Astrocyte (in vitro differentiated cells and primary cell): Measurements from ENCODE around the gene MARCHF10. TPM values are rescaled to one million over a fixed set of nuclear protein-coding genes. Genes with fewer than 3 reads are reported as not detected.

Source experiments
- DNase-seq: peaks from one replicate; pipeline ENCODE4 v3.0.0-alpha.2; 2010; ENCODE audit warnings: low read depth
- FAIRE-seq: peaks from 2 replicates; lab custom pipeline; 2011; peaks lifted over from hg19 to GRCh38; lab: Jason Lieb, UNC
- H2AFZ ChIP-seq: 2 replicates; pipeline ENCODE4 v1.6.0; 2012; ENCODE audit warnings: low read depth, low read length, inconsistent platforms
- H3K27ac ChIP-seq: 2 replicates; pipeline ENCODE4 v1.5.1; 2011; ENCODE audit warnings: low read depth, low read length, inconsistent platforms
- H3K27me3 ChIP-seq: 2 replicates; pipeline ENCODE4 v1.6.0; 2011; ENCODE audit warnings: low read length, inconsistent platforms; ENCODE audit not compliant: insufficient read depth
- H3K36me3 ChIP-seq: 2 replicates; pipeline ENCODE4 v1.5.1; 2011; ENCODE audit warnings: low read length, inconsistent platforms; ENCODE audit not compliant: insufficient read depth
- H3K4me1 ChIP-seq: 2 replicates; pipeline ENCODE4 v1.5.1; 2011; ENCODE audit warnings: low read length, inconsistent platforms; ENCODE audit not compliant: insufficient read depth
- H3K4me2 ChIP-seq: 2 replicates; pipeline ENCODE4 v1.6.0; 2012; ENCODE audit warnings: low read length, inconsistent platforms
- H3K4me3 ChIP-seq: 2 replicates; pipeline ENCODE4 v1.5.1; 2011; ENCODE audit warnings: low read depth, mild to moderate bottlenecking, low read length, inconsistent platforms; ENCODE audit not compliant: insufficient read depth
- H3K79me2 ChIP-seq: 2 replicates; pipeline ENCODE4 v1.6.0; 2012; ENCODE audit warnings: mild to moderate bottlenecking, low read length, inconsistent platforms; ENCODE audit not compliant: insufficient read depth
- H3K9ac ChIP-seq: 2 replicates; pipeline ENCODE4 v1.6.0; 2012; ENCODE audit warnings: mild to moderate bottlenecking, low read length, inconsistent platforms
- H3K9me3 ChIP-seq: 2 replicates; pipeline ENCODE4 v1.5.1; 2012; ENCODE audit warnings: low read depth, mild to moderate bottlenecking, low read length, inconsistent platforms; ENCODE audit not compliant: insufficient read depth
- H4K20me1 ChIP-seq: 2 replicates; pipeline ENCODE4 v1.6.0; 2012; ENCODE audit warnings: low read length, inconsistent platforms; ENCODE audit not compliant: insufficient read depth
- H3K27ac Mint-ChIP-seq: one replicate; pipeline ENCODE4 v1.8.0; 2021; ENCODE audit warnings: mild to moderate bottlenecking, mixed read lengths; ENCODE audit not compliant: unreplicated experiment
- H3K27me3 Mint-ChIP-seq: one replicate; pipeline ENCODE4 v1.8.0; 2021; ENCODE audit warnings: low read depth, mixed read lengths; ENCODE audit not compliant: unreplicated experiment
- H3K36me3 Mint-ChIP-seq: one replicate; pipeline ENCODE4 v1.8.0; 2021; ENCODE audit warnings: low read depth, mixed read lengths; ENCODE audit not compliant: unreplicated experiment
- H3K4me1 Mint-ChIP-seq: one replicate; pipeline ENCODE4 v1.8.0; 2021; ENCODE audit warnings: low read depth, mixed read lengths; ENCODE audit not compliant: unreplicated experiment
- H3K4me3 Mint-ChIP-seq: one replicate; pipeline ENCODE4 v1.8.0; 2021; ENCODE audit warnings: mild to moderate bottlenecking, moderate library complexity, mixed read lengths; ENCODE audit not compliant: unreplicated experiment
- H3K9me3 Mint-ChIP-seq: one replicate; pipeline ENCODE4 v1.8.0; 2021; ENCODE audit warnings: mild to moderate bottlenecking, mixed read lengths; ENCODE audit not compliant: unreplicated experiment
- CTCF ChIP-seq: IDR thresholded peaks from 2 replicates; pipeline ENCODE4 v1.5.1; 2011; ENCODE audit warnings: low read depth, mild to moderate bottlenecking, inconsistent platforms, low read length, moderate library complexity; ENCODE audit not compliant: insufficient read depth
- EZH2 ChIP-seq: IDR thresholded peaks from 2 replicates; pipeline ENCODE4 v1.6.1; 2012; ENCODE audit warnings: mild to moderate bottlenecking, low read length, inconsistent platforms; ENCODE audit not compliant: insufficient read depth
- total RNA-seq: library from RNA; stranded (reverse); gene quantifications from 2 replicates; pipeline ENCODE4 v1.2.1, GENCODE V29; 2021

MARCHF10 gene
- total RNA-seq, 1 donor from 2014 or later = not detected

GRCh38 chr17:62675260-62675659 lies 132.9 kb downstream of the MARCHF10 start:
- no peak for FAIRE-seq
- Histone ChIP-seq H3K79me2 (peaks cover 11% of the 10 kb centered on the region), H3K27ac (no peak overlapping the region), H2AFZ (no peak overlapping the region), H4K20me1 (peaks cover 62% of the 10 kb centered on the region), H3K4me1 (no peaks in the 10 kb centered on the region), H3K4me2 (no peak overlapping the region), H3K9me3 (no peaks in the 10 kb centered on the region), H3K4me3 (no peak overlapping the region), H3K9ac (no peak overlapping the region), H3K27me3 (no peaks in the 10 kb centered on the region), H3K36me3 (peaks cover 30% of the 10 kb centered on the region)
- TF ChIP-seq EZH2 (no peak), CTCF (no peak)
- peak; percentile 38 for DNase-seq
- H3K27ac Mint-ChIP-seq = no peak overlapping the region
- no peaks in the 10 kb centered on the region for H3K9me3 Mint-ChIP-seq
- H3K27me3 Mint-ChIP-seq = no peaks in the 10 kb centered on the region
- H3K36me3 Mint-ChIP-seq = peaks cover 33% of the 10 kb centered on the region
- no peaks in the 10 kb centered on the region for H3K4me1 Mint-ChIP-seq
- H3K4me3 Mint-ChIP-seq = no peak overlapping the region

GRCh38 chr17:62674841-62675240 lies 133.3 kb downstream of the MARCHF10 start:
- DNase-seq (no peak), FAIRE-seq (no peak)
- H3K9ac ChIP-seq = no peak overlapping the region
- no peak overlapping the region for H3K27ac Mint-ChIP-seq
- H2AFZ ChIP-seq = no peak overlapping the region
- no peaks in the 10 kb centered on the region for H3K27me3 Mint-ChIP-seq
- peaks cover 3% of the 10 kb centered on the region for H3K4me1 ChIP-seq
- H3K79me2 ChIP-seq = peaks cover 11% of the 10 kb centered on the region
- H3K4me1 Mint-ChIP-seq = no peaks in the 10 kb centered on the region
- peaks cover 66% of the 10 kb centered on the region for H4K20me1 ChIP-seq
- TF ChIP-seq CTCF = no peak
- no peak for TF ChIP-seq EZH2
- H3K36me3 Mint-ChIP-seq = peaks cover 33% of the 10 kb centered on the region
- H3K36me3 ChIP-seq = peaks cover 30% of the 10 kb centered on the region
- no peaks in the 10 kb centered on the region for H3K9me3 ChIP-seq
- H3K4me2 ChIP-seq = no peak overlapping the region
- H3K27me3 ChIP-seq = no peaks in the 10 kb centered on the region
- no peak overlapping the region for H3K27ac ChIP-seq
- no peak overlapping the region for H3K4me3 Mint-ChIP-seq
- no peak overlapping the region for H3K4me3 ChIP-seq
- H3K9me3 Mint-ChIP-seq = no peaks in the 10 kb centered on the region

GRCh38 chr17:62674363-62674739 lies 133.8 kb downstream of the MARCHF10 start:
- Mint-ChIP-seq H3K27me3 (no peaks in the 10 kb centered on the region), H3K36me3 (peaks cover 31% of the 10 kb centered on the region), H3K4me1 (no peaks in the 10 kb centered on the region), H3K4me3 (no peak overlapping the region), H3K27ac (no peak overlapping the region), H3K9me3 (no peaks in the 10 kb centered on the region)
- Histone ChIP-seq H3K79me2 (peaks cover 11% of the 10 kb centered on the region), H3K27me3 (no peaks in the 10 kb centered on the region), H4K20me1 (peaks cover 67% of the 10 kb centered on the region), H3K27ac (no peak overlapping the region), H3K36me3 (peaks cover 30% of the 10 kb centered on the region), H3K9me3 (no peaks in the 10 kb centered on the region), H3K9ac (no peak overlapping the region), H3K4me2 (no peak overlapping the region), H2AFZ (no peak overlapping the region), H3K4me3 (no peak overlapping the region), H3K4me1 (peaks cover 5% of the 10 kb centered on the region)
- DNase-seq = no peak
- TF ChIP-seq CTCF (no peak), EZH2 (no peak)
- no peak for FAIRE-seq
